ENCODE results near the gene BMPR2.
"Not testable (repeated sequence)": the region's sequence is repeated elsewhere in the genome, so short reads cannot be mapped to it uniquely, and the experiment has no call there.

The BMPR2 gene

GRCh38 chr2:202455114-202455513 lies 79.0 kb downstream of the BMPR2 start:
- no peak for DNase-seq

GRCh38 chr2:202460119-202460518 lies 84.0 kb downstream of the BMPR2 start:
- DNase-seq = no peak

- DNase-seq = no peak
These were observed 103.0 kb downstream of the BMPR2 start for GRCh38 chr2:202479090-202479489.

- DNase-seq = no peak
These were observed 103.5 kb downstream of the BMPR2 start for GRCh38 chr2:202479610-202480009.

- no peak for DNase-seq
These were observed 110.2 kb downstream of the BMPR2 start for GRCh38 chr2:202486351-202486750.

GRCh38 chr2:202488671-202489070 lies 112.5 kb downstream of the BMPR2 start:
- DNase-seq = no peak

GRCh38 chr2:202490479-202490878 lies 114.4 kb downstream of the BMPR2 start:
- no peak for DNase-seq

- no peak for DNase-seq
These were observed 115.4 kb downstream of the BMPR2 start for GRCh38 chr2:202491514-202491913.

GRCh38 chr2:202494300-202495229 lies 118.4 kb downstream of the BMPR2 start:
- DNase-seq = no peak

- no peak for DNase-seq
These were observed 119.1 kb downstream of the BMPR2 start for GRCh38 chr2:202495230-202495604.

GRCh38 chr2:202496835-202497472 lies 120.8 kb downstream of the BMPR2 start:
- not testable (repeated sequence) for DNase-seq

GRCh38 chr2:202497473-202497866 lies 121.3 kb downstream of the BMPR2 start:
- not testable (repeated sequence) for DNase-seq

GRCh38 chr2:202499841-202500240 lies 123.7 kb downstream of the BMPR2 start:
- DNase-seq = not testable (repeated sequence)

GRCh38 chr2:202503276-202503675 lies 127.1 kb downstream of the BMPR2 start:
- not testable (repeated sequence) for DNase-seq

GRCh38 chr2:202508686-202509085 lies 132.6 kb downstream of the BMPR2 start:
- no peak for DNase-seq

GRCh38 chr2:202510911-202511310 lies 134.8 kb downstream of the BMPR2 start:
- DNase-seq = no peak

- no peak for DNase-seq
These were observed 136.0 kb downstream of the BMPR2 start for GRCh38 chr2:202512176-202512575.

GRCh38 chr2:202514732-202515131 lies 138.6 kb downstream of the BMPR2 start:
- no peak for DNase-seq

- DNase-seq = no peak
These were observed 143.3 kb downstream of the BMPR2 start for GRCh38 chr2:202519453-202519852.

GRCh38 chr2:202521470-202521869 lies 145.3 kb downstream of the BMPR2 start:
- no peak for DNase-seq

GRCh38 chr2:202529389-202529788 lies 153.3 kb downstream of the BMPR2 start:
- DNase-seq = no peak

GRCh38 chr2:202530038-202530437 lies 153.9 kb downstream of the BMPR2 start:
- DNase-seq = no peak

- DNase-seq = not testable (repeated sequence)
These were observed 159.2 kb downstream of the BMPR2 start for GRCh38 chr2:202535290-202535689.

GRCh38 chr2:202541137-202541536 lies 165.0 kb downstream of the BMPR2 start:
- DNase-seq = no peak

Measured in stimulated activated CD4-positive, alpha-beta T cell treated with anti-CD3 and anti-CD28 coated beads, Interleukin-2, amount 100 ng/mL, for 48 hours (primary cell).